D721Med (cell line): Measurements from ENCODE around the gene ROCK2.
A peak's percentile ranks its signal among the peaks of the same experiment; 100 is the strongest.

ENCODE experiments used
- DNase-seq: peaks from one replicate; pipeline ENCODE4 v3.0.0; 2011; ENCODE audit warnings: low spot score; ENCODE audit not compliant: insufficient read length
- FAIRE-seq: peaks from 2 replicates; lab custom pipeline; 2011; peaks lifted over from hg19 to GRCh38; lab: Jason Lieb, UNC
- TF ChIP-seq, protein P1 (sequence below): IDR thresholded peaks from 2 replicates; pipeline ENCODE4 v1.5.1; 2012; ENCODE audit warnings: mild to moderate bottlenecking, control low read depth; ENCODE audit not compliant: insufficient read depth; ENCODE audit errors: missing control alignments

Gene ROCK2

GRCh38 chr2:11157296-11157695 is 187.1 kb downstream of the ROCK2 start:
- no peak for FAIRE-seq
- TF ChIP-seq, protein P1, sequence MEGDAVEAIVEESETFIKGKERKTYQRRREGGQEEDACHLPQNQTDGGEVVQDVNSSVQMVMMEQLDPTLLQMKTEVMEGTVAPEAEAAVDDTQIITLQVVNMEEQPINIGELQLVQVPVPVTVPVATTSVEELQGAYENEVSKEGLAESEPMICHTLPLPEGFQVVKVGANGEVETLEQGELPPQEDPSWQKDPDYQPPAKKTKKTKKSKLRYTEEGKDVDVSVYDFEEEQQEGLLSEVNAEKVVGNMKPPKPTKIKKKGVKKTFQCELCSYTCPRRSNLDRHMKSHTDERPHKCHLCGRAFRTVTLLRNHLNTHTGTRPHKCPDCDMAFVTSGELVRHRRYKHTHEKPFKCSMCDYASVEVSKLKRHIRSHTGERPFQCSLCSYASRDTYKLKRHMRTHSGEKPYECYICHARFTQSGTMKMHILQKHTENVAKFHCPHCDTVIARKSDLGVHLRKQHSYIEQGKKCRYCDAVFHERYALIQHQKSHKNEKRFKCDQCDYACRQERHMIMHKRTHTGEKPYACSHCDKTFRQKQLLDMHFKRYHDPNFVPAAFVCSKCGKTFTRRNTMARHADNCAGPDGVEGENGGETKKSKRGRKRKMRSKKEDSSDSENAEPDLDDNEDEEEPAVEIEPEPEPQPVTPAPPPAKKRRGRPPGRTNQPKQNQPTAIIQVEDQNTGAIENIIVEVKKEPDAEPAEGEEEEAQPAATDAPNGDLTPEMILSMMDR, result no peak

DNA sequence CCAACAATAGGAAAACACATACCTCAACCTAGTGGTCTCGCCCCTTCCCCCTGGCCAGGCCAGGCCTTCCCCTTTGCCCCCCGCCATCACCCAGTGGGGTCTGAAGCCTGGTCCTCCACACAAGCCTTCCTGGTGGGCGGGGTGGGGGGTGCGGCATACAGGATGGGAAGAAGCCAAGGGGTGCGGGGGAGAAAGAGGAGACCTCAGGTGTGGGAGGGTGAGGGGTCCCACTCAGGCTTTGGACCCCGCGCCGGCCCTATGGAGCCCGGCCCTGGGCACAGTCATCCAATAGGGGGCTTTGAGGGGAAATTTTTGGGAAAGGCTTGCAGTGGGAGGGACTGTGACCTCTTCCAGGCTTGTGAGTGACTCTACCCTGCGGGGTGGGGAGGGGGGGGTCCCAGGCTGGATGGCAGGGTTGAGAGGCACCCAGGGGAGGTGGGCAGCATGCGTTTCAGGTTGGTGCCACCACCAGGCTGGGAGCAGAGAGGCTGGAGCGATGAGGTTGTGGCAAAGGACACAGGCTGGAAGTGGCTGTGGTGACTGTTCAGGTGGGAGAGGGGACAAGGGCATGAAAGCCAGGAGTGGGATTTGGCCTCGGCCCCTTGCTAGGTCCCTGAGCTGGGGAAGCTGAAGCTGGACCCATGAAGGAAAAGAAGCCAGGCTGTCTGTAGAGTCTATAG is 187.9 kb downstream of the ROCK2 start:
- FAIRE-seq (no peak), DNase-seq (no peak)
- TF ChIP-seq, protein P1, result no peak

More at GRCh38 chr2:11157296-11157695, 187.1 kb downstream of the ROCK2 start:
- no peak for DNase-seq

- DNase-seq (peak; percentile 92), FAIRE-seq (no peak)
- TF ChIP-seq, protein P1, result peak; percentile 13
Measured at GRCh38 chr2:11155381-11156035, 188.9 kb downstream of the ROCK2 start, which contains the start of gene SLC66A3. SLC66A3 (plus strand) TSS chr2:11155467; CDS start chr2:11155547, 80 bp downstream.

GRCh38 chr2:11154923-11155380 is 189.5 kb downstream of the ROCK2 start:
- FAIRE-seq, result no peak
- peak; percentile 97 for DNase-seq
- TF ChIP-seq, protein P1, result no peak

- no peak for DNase-seq
- TF ChIP-seq, protein P1, result no peak
- no peak for FAIRE-seq
Measured at GRCh38 chr2:11154016-11154922, 190.2 kb downstream of the ROCK2 start.

DNA sequence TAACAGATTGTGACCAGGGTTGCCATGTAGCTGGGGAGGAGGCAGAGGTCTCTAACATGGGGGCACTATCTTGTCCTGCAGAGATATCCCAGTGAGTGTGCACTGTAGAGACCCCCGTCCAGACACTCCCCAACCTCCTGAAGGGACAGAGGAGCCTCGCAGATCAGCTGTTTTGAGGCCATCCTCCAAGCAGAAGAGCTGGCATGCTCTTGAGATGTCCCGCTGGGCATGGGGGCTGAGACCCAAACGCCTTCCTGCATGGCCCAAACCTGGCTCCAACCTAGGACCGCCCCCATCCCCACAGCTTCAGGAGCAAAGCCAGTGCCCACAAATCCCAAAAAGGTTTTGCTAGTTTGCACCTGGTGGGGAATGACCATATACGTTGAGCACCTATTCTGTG is 191.8 kb downstream of the ROCK2 start:
- FAIRE-seq (no peak), DNase-seq (no peak)
- TF ChIP-seq, protein P1, result no peak
